Loucy (cell line): ENCODE data around the gene DOK7.

Experiments used
- H2AFZ ChIP-seq: fragments of 200-600 bp; sonication (generic); 2 replicates; pipeline ENCODE4 v1.6.0; 2016; ENCODE audit warnings: antibody characterized with exemption, mild to moderate bottlenecking, low read length, moderate library complexity
- H3F3A ChIP-seq: fragments of 200-600 bp; 2 replicates; pipeline ENCODE4 v1.6.0; 2016; ENCODE audit warnings: antibody characterized with exemption, low read depth, mild to moderate bottlenecking
- H3K27me3 ChIP-seq: fragments of 200-600 bp; sonication (generic); 2 replicates; pipeline ENCODE4 v1.6.1; 2014; ENCODE audit warnings: low read length, mild to moderate bottlenecking; ENCODE audit not compliant: insufficient read depth, poor library complexity, severe bottlenecking
- H3K36me3 ChIP-seq: fragments of 200-600 bp; sonication (generic); 2 replicates; pipeline ENCODE4 v1.6.1; 2016; ENCODE audit warnings: low read length; ENCODE audit not compliant: insufficient read depth
- H3K4me1 ChIP-seq: fragments of 200-600 bp; sonication (generic); 2 replicates; pipeline ENCODE4 v1.5.1; 2014; ENCODE audit warnings: low read length, mild to moderate bottlenecking; ENCODE audit not compliant: insufficient read depth, poor library complexity, severe bottlenecking
- H3K4me2 ChIP-seq: fragments of 200-600 bp; sonication (generic); 2 replicates; pipeline ENCODE4 v1.6.0; 2014; ENCODE audit warnings: antibody characterized with exemption, low read length, low read depth, mild to moderate bottlenecking; ENCODE audit not compliant: poor library complexity, severe bottlenecking
- H3K4me3 ChIP-seq: fragments of 200-600 bp; sonication (generic); 2 replicates; pipeline ENCODE4 v1.5.1; 2014; ENCODE audit warnings: low read length, mild to moderate bottlenecking, mixed read lengths; ENCODE audit not compliant: poor library complexity, severe bottlenecking
- H3K79me2 ChIP-seq: fragments of 200-600 bp; sonication (generic); 2 replicates; pipeline ENCODE4 v1.6.1; 2014; ENCODE audit warnings: low read length; ENCODE audit not compliant: insufficient read depth
- H3K9ac ChIP-seq: fragments of 200-600 bp; sonication (generic); 2 replicates; pipeline ENCODE4 v1.6.0; 2014; ENCODE audit warnings: mild to moderate bottlenecking, low read depth, low read length, moderate library complexity; ENCODE audit not compliant: poor library complexity, severe bottlenecking
- H3K9me2 ChIP-seq: fragments of 200-600 bp; sonication (generic); replicated peaks from 2 replicates; pipeline ENCODE4 v1.6.1; 2016; ENCODE audit warnings: low read depth, low read length, mixed read lengths
- H3K9me3 ChIP-seq: fragments of 200-600 bp; sonication (generic); 2 replicates; pipeline ENCODE4 v1.6.1; 2014; ENCODE audit warnings: mild to moderate bottlenecking, antibody characterized with exemption, low read length, low read depth; ENCODE audit not compliant: insufficient read depth
- H4K20me1 ChIP-seq: fragments of 200-600 bp; sonication (generic); 2 replicates; pipeline ENCODE4 v1.6.0; 2014; ENCODE audit warnings: antibody characterized with exemption, low read length, mild to moderate bottlenecking; ENCODE audit not compliant: insufficient read depth, poor library complexity, severe bottlenecking
- EZH2phosphoT487 ChIP-seq: fragments of 200-600 bp; IDR thresholded peaks from 2 replicates; pipeline ENCODE4 v1.6.1; 2018; ENCODE audit warnings: antibody characterized with exemption, mild to moderate bottlenecking, moderate library complexity, borderline replicate concordance
- TF ChIP-seq, protein P1 (sequence below): fragments of 200-600 bp; sonication (generic); conservative IDR thresholded peaks from 2 replicates; pipeline ENCODE4 v1.5.1; 2014; ENCODE audit warnings: mild to moderate bottlenecking, antibody characterized with exemption, low read length

DOK7 gene

DNA sequence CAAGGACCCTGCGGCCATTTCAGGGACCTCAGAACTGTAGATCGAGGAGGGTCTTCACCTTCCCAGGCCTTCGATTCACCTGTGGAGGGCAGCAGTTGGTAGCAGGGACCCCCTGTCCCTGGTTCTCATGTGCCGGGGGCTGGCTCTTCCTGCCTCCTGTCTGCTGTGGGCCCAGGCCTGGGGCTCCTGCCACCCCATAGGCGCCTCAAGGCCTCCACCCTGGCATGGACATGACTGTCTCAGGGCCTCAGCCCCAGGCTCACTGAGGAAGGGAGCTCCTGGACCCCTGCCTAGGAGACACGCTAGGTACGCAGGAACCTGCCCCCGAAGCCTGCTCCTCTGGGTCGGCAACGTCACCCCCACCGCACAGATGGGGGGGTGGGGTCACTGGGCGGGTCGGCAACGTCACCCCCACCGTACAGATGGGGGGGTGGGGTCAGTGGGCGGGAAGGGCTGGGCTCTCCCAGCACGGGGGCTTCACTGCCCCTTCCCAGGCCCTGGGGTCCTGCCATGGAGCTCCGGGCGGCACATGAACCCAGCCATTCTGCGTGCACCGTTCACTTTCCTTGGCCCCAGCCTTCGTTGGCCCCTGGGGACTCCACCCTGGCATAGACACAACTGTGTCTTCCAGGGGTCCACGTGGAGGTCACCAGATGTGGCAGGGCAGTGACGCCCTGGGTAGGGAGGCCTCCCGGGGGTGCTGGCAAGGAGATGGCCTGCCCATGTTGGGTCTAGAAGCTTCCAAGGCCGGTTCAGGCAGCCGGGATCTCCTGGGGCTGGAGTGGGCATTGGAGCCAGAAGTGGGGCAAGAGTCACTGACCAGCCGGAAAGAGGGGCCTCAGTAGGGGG lies 24.9 kb upstream of the DOK7 start:
- H3F3A ChIP-seq = no peaks in the 10 kb centered on the region
- H3K4me1 ChIP-seq = no peaks in the 10 kb centered on the region
- no peak for TF ChIP-seq EZH2phosphoT487
- TF ChIP-seq, protein P1, sequence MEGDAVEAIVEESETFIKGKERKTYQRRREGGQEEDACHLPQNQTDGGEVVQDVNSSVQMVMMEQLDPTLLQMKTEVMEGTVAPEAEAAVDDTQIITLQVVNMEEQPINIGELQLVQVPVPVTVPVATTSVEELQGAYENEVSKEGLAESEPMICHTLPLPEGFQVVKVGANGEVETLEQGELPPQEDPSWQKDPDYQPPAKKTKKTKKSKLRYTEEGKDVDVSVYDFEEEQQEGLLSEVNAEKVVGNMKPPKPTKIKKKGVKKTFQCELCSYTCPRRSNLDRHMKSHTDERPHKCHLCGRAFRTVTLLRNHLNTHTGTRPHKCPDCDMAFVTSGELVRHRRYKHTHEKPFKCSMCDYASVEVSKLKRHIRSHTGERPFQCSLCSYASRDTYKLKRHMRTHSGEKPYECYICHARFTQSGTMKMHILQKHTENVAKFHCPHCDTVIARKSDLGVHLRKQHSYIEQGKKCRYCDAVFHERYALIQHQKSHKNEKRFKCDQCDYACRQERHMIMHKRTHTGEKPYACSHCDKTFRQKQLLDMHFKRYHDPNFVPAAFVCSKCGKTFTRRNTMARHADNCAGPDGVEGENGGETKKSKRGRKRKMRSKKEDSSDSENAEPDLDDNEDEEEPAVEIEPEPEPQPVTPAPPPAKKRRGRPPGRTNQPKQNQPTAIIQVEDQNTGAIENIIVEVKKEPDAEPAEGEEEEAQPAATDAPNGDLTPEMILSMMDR = no peak
- H3K4me3 ChIP-seq = no peak overlapping the region
- H3K4me2 ChIP-seq = no peak overlapping the region
- H2AFZ ChIP-seq = no peak overlapping the region
- H3K9ac ChIP-seq = no peak overlapping the region
- H3K36me3 ChIP-seq = no peaks in the 10 kb centered on the region
- no peaks in the 10 kb centered on the region for H3K9me2 ChIP-seq
- no peaks in the 10 kb centered on the region for H3K27me3 ChIP-seq
- no peaks in the 10 kb centered on the region for H4K20me1 ChIP-seq
- no peaks in the 10 kb centered on the region for H3K9me3 ChIP-seq
- no peaks in the 10 kb centered on the region for H3K79me2 ChIP-seq

DNA sequence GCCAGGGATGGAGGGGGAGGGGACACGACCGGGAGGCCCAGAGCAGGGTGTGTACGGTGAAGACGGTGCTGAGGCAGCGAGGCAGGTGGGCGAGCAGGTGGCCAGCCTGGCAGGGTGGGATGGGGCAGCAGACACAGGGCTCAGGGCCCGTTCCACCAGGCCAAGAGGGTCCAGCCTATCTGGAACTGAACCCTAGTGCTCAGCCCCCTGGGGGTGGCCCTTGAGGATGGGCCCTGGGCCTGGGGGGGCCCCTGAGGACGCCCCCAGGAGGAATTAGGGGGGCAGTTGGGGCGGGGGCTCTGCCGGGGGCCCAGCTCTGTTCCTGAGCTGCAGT lies 24.3 kb upstream of the DOK7 start:
- Histone ChIP-seq H4K20me1 (no peaks in the 10 kb centered on the region), H2AFZ (no peak overlapping the region), H3K9me3 (no peaks in the 10 kb centered on the region), H3K79me2 (no peaks in the 10 kb centered on the region), H3K36me3 (no peaks in the 10 kb centered on the region), H3F3A (no peaks in the 10 kb centered on the region), H3K4me2 (no peak overlapping the region), H3K27me3 (no peaks in the 10 kb centered on the region), H3K4me3 (no peak overlapping the region), H3K4me1 (no peaks in the 10 kb centered on the region), H3K9ac (no peak overlapping the region), H3K9me2 (no peaks in the 10 kb centered on the region)
- no peak for TF ChIP-seq EZH2phosphoT487
- TF ChIP-seq, protein P1 = no peak

DNA sequence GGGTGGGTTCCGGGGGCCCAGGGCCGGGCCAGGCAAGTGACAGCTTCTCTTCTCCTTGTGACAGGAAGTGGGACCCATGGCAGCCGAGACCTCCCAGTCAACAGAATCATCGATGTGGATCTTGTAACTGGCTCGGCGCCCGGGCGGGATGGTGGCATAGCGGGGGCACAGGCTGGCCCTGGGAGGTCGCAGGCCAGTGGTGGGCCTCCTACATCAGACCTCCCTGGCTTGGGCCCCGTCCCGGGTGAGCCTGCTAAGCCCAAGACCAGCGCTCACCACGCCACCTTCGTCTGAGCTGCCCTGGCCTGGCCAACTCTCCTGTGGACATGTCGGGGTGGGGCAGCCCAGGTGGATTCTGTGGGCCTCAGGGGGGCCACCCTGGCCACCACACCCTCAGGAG lies 23.7 kb upstream of the DOK7 start:
- Histone ChIP-seq H3K4me1 (no peaks in the 10 kb centered on the region), H3K9ac (no peak overlapping the region), H3F3A (no peaks in the 10 kb centered on the region), H3K9me3 (no peaks in the 10 kb centered on the region), H2AFZ (no peak overlapping the region), H4K20me1 (no peaks in the 10 kb centered on the region), H3K36me3 (no peaks in the 10 kb centered on the region), H3K79me2 (no peaks in the 10 kb centered on the region), H3K4me3 (no peak overlapping the region), H3K27me3 (no peaks in the 10 kb centered on the region), H3K9me2 (no peaks in the 10 kb centered on the region), H3K4me2 (no peak overlapping the region)
- TF ChIP-seq, protein P1 = no peak
- no peak for TF ChIP-seq EZH2phosphoT487
